GM12891 (cell line): Measurements from ENCODE around the gene RSPH1.

Experiments
- PAX5 ChIP-seq: IDR thresholded peaks from 2 replicates; pipeline ENCODE4 v1.6.1; 2011; ENCODE audit warnings: low read length, moderate library complexity, mild to moderate bottlenecking; ENCODE audit not compliant: insufficient read depth, severe bottlenecking
- POLR2A ChIP-seq: IDR thresholded peaks from 2 replicates; pipeline ENCODE4 v1.6.1; 2011; ENCODE audit warnings: low read depth, low read length, control low read depth
- POLR2AphosphoS5 ChIP-seq: IDR thresholded peaks from 2 replicates; pipeline ENCODE4 v1.6.1; 2011; ENCODE audit warnings: low read depth, low read length, control low read depth
- SPI1 ChIP-seq: IDR thresholded peaks from 2 replicates; pipeline ENCODE4 v1.6.1; 2011; ENCODE audit warnings: low read depth, low read length, control low read depth
- TAF1 ChIP-seq: IDR thresholded peaks from 2 replicates; pipeline ENCODE4 v1.6.1; 2011; ENCODE audit warnings: low read depth, low read length, control low read depth

- TF ChIP-seq POLR2A (no peak), TAF1 (no peak), POLR2AphosphoS5 (no peak), SPI1 (no peak), PAX5 (no peak)
These were observed 51.3 kb downstream of the RSPH1 start for GRCh38 chr21:42444745-42445059.
